CD14-positive monocyte (primary cell): ENCODE data around the gene TMEM209. TPM values are rescaled to one million over a fixed set of nuclear protein-coding genes. Genes with fewer than 3 reads are reported as not detected.

Experiments
- DNase-seq, 3 donors: peaks; one replicate each; pipeline ENCODE4 v3.0.0-alpha.2; 2011 to 2022
- H2AFZ ChIP-seq: 2 replicates; pipeline ENCODE4 v1.6.0; 2012; ENCODE audit warnings: mild to moderate bottlenecking, low read depth, low read length, inconsistent platforms; ENCODE audit not compliant: insufficient read depth, poor library complexity, severe bottlenecking
- H3K27ac ChIP-seq, 2 donors: 1 replicate in 1 of 2; 2 replicates in 1 of 2; pipeline ENCODE4 v1.5.1; 2012 to 2013; ENCODE audit warnings: low read length in 2 of 2, control low read depth in 1 of 2, inconsistent platforms in 1 of 2, low read depth in 1 of 2, mild to moderate bottlenecking in 1 of 2
- H3K27me3 ChIP-seq, 2 donors: one replicate each; pipeline versions ENCODE4 v1.6.0 to v1.6.1; 2011 to 2013; ENCODE audit warnings: low read length in 2 of 2; ENCODE audit not compliant: control insufficient read depth in 2 of 2, insufficient read depth in 2 of 2
- H3K36me3 ChIP-seq, 2 donors: replicated peaks in 1 of 2; 1 replicate in 1 of 2; 2 replicates in 1 of 2; pipeline versions ENCODE4 v1.5.1 to v1.6.1; 2012 to 2013; ENCODE audit warnings: low read length in 2 of 2, control low read depth in 1 of 2, inconsistent platforms in 1 of 2, mild to moderate bottlenecking in 1 of 2; ENCODE audit not compliant: insufficient read depth in 2 of 2, control insufficient read depth in 1 of 2
- H3K4me1 ChIP-seq, 2 donors: 1 replicate in 1 of 2; 2 replicates in 1 of 2; pipeline versions ENCODE4 v1.5.1 to v1.6.1; 2012 to 2013; ENCODE audit warnings: low read length in 2 of 2, control low read depth in 1 of 2, inconsistent platforms in 1 of 2, mild to moderate bottlenecking in 1 of 2, moderate library complexity in 1 of 2; ENCODE audit not compliant: insufficient read depth in 2 of 2, control insufficient read depth in 1 of 2
- H3K4me2 ChIP-seq: replicated peaks from 2 replicates; pipeline ENCODE3; 2012; ENCODE audit warnings: low read length, moderate library complexity, mild to moderate bottlenecking; ENCODE audit not compliant: poor library complexity, severe bottlenecking; ENCODE audit errors: extremely low read depth
- H3K4me3 ChIP-seq, 3 experiments: fragments of 200-600 bp in 1 of 3; sonication (generic) in 1 of 3; replicated peaks in 1 of 3; 1 replicate in 2 of 3; 2 replicates in 1 of 3; pipeline ENCODE4 v1.5.1; 2011 to 2013; ENCODE audit warnings: low read length in 3 of 3, mild to moderate bottlenecking in 3 of 3, control low read depth in 2 of 3, low read depth in 2 of 3, inconsistent platforms in 1 of 3, moderate library complexity in 1 of 3
- H3K79me2 ChIP-seq: 2 replicates; pipeline ENCODE4 v1.6.0; 2012; ENCODE audit warnings: mild to moderate bottlenecking, control low read depth, inconsistent platforms, low read length, moderate library complexity; ENCODE audit not compliant: insufficient read depth
- H3K9ac ChIP-seq: 2 replicates; pipeline ENCODE4 v1.6.0; 2017; ENCODE audit warnings: low read length, mild to moderate bottlenecking; ENCODE audit not compliant: insufficient read depth, poor library complexity, severe bottlenecking
- H3K9me3 ChIP-seq, 2 donors: replicated peaks in 1 of 2; 1 replicate in 1 of 2; 2 replicates in 1 of 2; pipeline versions ENCODE4 v1.5.1 to v1.6.1; 2012 to 2013; ENCODE audit warnings: low read length in 2 of 2, control low read depth in 1 of 2; ENCODE audit not compliant: control insufficient read depth in 1 of 2, insufficient read depth in 1 of 2
- H4K20me1 ChIP-seq: 2 replicates; pipeline ENCODE4 v1.6.0; 2012; ENCODE audit warnings: mild to moderate bottlenecking, low read length, control low read depth, moderate library complexity; ENCODE audit not compliant: insufficient read depth
- H3K27ac Mint-ChIP-seq, 7 donors: one replicate each; pipeline ENCODE4 v1.8.0; 2020; ENCODE audit warnings: mild to moderate bottlenecking in 7 of 7, mixed read lengths in 7 of 7, moderate library complexity in 6 of 7, inconsistent platforms in 2 of 7
- H3K27me3 Mint-ChIP-seq, 3 donors: one replicate each; pipeline ENCODE4 v1.8.0; 2021 to 2022; ENCODE audit warnings: low read depth in 3 of 3, mild to moderate bottlenecking in 3 of 3, mixed read lengths in 3 of 3, moderate library complexity in 3 of 3, inconsistent platforms in 1 of 3
- H3K36me3 Mint-ChIP-seq, 2 donors: one replicate each; pipeline ENCODE4 v1.8.0; 2020; ENCODE audit warnings: mixed read lengths in 2 of 2, inconsistent platforms in 1 of 2, mild to moderate bottlenecking in 1 of 2
- H3K4me1 Mint-ChIP-seq: one replicate; pipeline ENCODE4 v1.8.0; 2020; ENCODE audit warnings: mild to moderate bottlenecking, mixed read lengths
- H3K4me3 Mint-ChIP-seq, 2 donors: one replicate each; pipeline ENCODE4 v1.8.0; 2020; ENCODE audit warnings: mild to moderate bottlenecking in 2 of 2, mixed read lengths in 2 of 2, moderate library complexity in 1 of 2
- H3K9me3 Mint-ChIP-seq, 7 donors: one replicate each; pipeline ENCODE4 v1.8.0; 2020 to 2022; ENCODE audit warnings: mixed read lengths in 7 of 7, mild to moderate bottlenecking in 6 of 7, moderate library complexity in 6 of 7, inconsistent platforms in 2 of 7
- WGBS: methylation state at CpG from one replicate; pipeline ENCODE4 v1.1.5; 2013; ENCODE audit warnings: missing lambda C conversion rate; ENCODE audit not compliant: insufficient coverage; 5-methylcytosine and 5-hydroxymethylcytosine counted together
- intact Hi-C, 2 donors: fragments of 100-400 bp; cut with micrococcal nuclease; formaldehyde crosslinking; loops; one replicate each; pipeline versions ENCODE4 v1.15.0 to v1.15.1; 2023
- polyA plus RNA-seq, 3 donors: library from polyadenylated mRNA; depleted of rRNA in 1 of 3; unstranded in 2 of 3; stranded (reverse) in 1 of 3; fragments of 300-500 nt in 2 of 3; fragments of >200 nt in 1 of 3; fragmentation: Illumina TruSeq in 2 of 3; gene quantifications; 1 replicate in 2 of 3; 2 replicates in 1 of 3; pipeline ENCODE4 v1.2.3, GENCODE V29; 2012 to 2021
- TF ChIP-seq, protein P1 (sequence below): fragments of 200-600 bp; IDR thresholded peaks from one replicate; pipeline ENCODE4 v1.8.0; 2022; ENCODE audit warnings: antibody characterized with exemption, mild to moderate bottlenecking

The TMEM209 gene
- polyA plus RNA-seq, 3 donors, result 7.7 to 16.7 (median 9.6) TPM

DNA sequence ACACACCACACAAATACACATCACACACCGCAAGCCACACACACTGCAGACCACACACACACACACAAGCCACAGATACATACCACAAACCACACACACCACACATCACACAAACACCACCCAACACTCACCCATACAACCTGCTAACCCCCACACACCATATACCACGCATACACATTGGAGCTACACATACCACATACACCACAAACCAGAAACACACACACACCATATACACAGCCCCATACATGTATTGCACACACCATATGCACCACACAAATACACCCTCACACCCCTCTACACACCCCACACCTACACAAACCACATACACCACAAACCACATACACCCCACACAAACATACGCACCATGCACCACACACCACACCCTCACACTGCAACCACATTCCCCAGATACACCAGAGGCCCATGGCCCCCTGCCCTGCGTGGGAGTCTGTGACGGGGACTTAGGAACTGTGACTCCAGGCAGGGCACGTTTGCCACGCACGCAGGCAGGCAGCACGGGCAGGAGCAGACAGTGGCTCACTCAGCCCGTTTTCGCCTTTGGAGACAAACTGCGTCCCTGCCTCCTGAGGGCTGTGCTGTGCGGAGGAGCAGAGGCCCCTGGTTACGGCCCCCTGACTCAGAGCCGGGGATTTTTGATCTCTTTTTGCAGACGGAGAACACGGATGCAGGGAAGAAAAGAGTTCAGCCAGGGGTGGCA is 52.6 kb downstream of the TMEM209 start:
- Histone ChIP-seq H3K4me3 (no peak overlapping the region), H4K20me1 (no peaks in the 10 kb centered on the region), H3K4me1 (no peaks in the 10 kb centered on the region), H3K4me2 (no peak overlapping the region), H3K79me2 (no peaks in the 10 kb centered on the region), H3K36me3 (no peaks in the 10 kb centered on the region), H3K9ac (no peak overlapping the region), H3K27me3 (no peaks in the 10 kb centered on the region), H3K27ac (no peak overlapping the region), H3K9me3 (peaks cover 0 to 5% of the 10 kb centered on the region in 2 donors), H2AFZ (no peak overlapping the region)
- Mint-ChIP-seq H3K27me3 (peaks cover 0 to 7% (median 0%) of the 10 kb centered on the region in 3 donors), H3K36me3 (peaks cover 2 to 3% of the 10 kb centered on the region in 2 donors), H3K27ac (no peak overlapping the region), H3K4me1 (peaks cover 5% of the 10 kb centered on the region), H3K9me3 (peaks cover 0 to 12% (median 5%) of the 10 kb centered on the region in 7 donors), H3K4me3 (no peak overlapping the region)
- WGBS, result 92% methylated on average over 15 of the region's 17 CpGs
- TF ChIP-seq, protein P1, sequence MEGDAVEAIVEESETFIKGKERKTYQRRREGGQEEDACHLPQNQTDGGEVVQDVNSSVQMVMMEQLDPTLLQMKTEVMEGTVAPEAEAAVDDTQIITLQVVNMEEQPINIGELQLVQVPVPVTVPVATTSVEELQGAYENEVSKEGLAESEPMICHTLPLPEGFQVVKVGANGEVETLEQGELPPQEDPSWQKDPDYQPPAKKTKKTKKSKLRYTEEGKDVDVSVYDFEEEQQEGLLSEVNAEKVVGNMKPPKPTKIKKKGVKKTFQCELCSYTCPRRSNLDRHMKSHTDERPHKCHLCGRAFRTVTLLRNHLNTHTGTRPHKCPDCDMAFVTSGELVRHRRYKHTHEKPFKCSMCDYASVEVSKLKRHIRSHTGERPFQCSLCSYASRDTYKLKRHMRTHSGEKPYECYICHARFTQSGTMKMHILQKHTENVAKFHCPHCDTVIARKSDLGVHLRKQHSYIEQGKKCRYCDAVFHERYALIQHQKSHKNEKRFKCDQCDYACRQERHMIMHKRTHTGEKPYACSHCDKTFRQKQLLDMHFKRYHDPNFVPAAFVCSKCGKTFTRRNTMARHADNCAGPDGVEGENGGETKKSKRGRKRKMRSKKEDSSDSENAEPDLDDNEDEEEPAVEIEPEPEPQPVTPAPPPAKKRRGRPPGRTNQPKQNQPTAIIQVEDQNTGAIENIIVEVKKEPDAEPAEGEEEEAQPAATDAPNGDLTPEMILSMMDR, result no peak
- no peak for DNase-seq
- intact Hi-C loops, result no loop called here

DNA sequence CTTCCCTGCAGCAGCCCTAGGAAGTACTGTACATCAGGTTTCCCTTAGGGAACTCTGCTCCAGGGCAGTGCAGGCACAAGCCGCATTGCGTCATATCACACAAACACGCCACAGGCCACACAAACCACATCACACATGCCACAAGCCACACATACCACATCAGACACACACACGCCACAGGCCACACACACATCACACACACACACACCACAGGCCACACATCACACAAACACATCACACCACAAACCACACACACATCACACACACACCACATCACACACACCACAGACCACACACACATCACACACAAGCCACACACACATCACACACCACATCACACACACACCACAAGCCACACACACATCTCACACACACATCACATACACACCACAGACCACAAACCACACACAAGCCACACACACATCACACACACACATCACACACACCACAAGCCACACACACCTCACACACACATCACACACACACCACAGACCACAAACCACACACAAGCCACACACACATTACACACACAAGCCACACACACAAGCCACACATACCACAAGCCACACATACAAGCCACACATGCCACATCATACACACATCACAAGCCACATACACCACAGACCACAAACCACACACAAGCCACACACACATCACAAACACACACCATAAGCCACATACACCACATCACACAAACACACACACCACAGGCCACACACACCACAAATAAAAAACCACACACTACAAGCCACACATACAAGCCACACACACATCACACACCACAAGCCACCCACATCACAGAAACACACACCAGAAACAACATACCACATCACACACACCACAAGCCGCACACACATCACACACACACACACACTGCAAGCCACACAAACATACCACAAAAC is 53.4 kb downstream of the TMEM209 start:
- Histone ChIP-seq H3K36me3 (no peaks in the 10 kb centered on the region), H3K4me2 (no peak overlapping the region), H3K9ac (no peak overlapping the region), H2AFZ (no peak overlapping the region), H3K9me3 (peaks cover 0 to 5% of the 10 kb centered on the region in 2 donors), H3K79me2 (no peaks in the 10 kb centered on the region), H3K27me3 (no peaks in the 10 kb centered on the region), H4K20me1 (no peaks in the 10 kb centered on the region), H3K4me3 (no peak overlapping the region), H3K27ac (no peak overlapping the region), H3K4me1 (no peaks in the 10 kb centered on the region)
- Mint-ChIP-seq H3K36me3 (no peaks in the 10 kb centered on the region), H3K4me3 (no peak overlapping the region), H3K27ac (no peak overlapping the region), H3K9me3 (peaks cover 0 to 11% (median 5%) of the 10 kb centered on the region in 7 donors), H3K27me3 (peaks cover 0 to 7% (median 1%) of the 10 kb centered on the region in 3 donors), H3K4me1 (peaks cover 5% of the 10 kb centered on the region)
- 37% methylated on average over 3 of the region's 5 CpGs for WGBS
- intact Hi-C loops, result no loop called here
- DNase-seq, result no peak
- TF ChIP-seq, protein P1, result no peak
